ENCODE results near the gene PLEKHA6. TPM values are rescaled to one million over a fixed set of nuclear protein-coding genes. Genes with fewer than 3 reads are reported as not detected.

Gene PLEKHA6
- total and polyA plus RNA-seq, 2 of the 8 experiments (the other 6 are each of a cell fraction or from before 2014, with no cell fraction given): 4.8 to 20.2 TPM

DNA sequence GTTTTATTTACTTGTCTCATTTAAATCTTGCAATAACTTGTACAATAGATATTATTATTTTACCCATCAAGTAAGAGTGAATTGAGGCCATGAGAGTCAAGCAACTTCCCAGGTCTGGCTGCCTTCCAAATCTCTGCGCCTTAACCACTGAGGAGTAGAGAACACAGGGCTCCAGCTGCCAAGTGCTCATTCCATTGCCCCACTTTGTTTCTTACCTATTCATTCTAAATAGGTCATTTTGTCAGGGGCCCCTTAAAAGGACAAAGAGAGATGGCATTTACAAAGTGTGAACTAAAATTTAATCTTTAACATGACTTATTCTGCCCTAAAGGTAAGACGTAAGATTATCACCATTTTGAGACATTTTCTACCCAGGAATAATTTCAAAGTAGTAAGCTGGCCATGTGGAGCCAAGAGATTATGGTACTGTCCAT lies 48.4 kb upstream of the PLEKHA6 start:
- H3K79me2 ChIP-seq (ENCODE audit: control insufficient read depth in 1 of 2, insufficient read depth in 2 of 2, low read length in 2 of 2): peaks cover 44 to 85% of the 10 kb centered on the region in 2 experiments
- H3K9ac ChIP-seq (replicated peaks in 1 of 4; ENCODE audit: extremely low read depth in 1 of 4, low read depth in 3 of 4, low read length in 3 of 4): peak overlapping the region in 1 of 4 experiments; percentile 39; a peak in 2 of 7 replicates
- no peak overlapping the region for H3K18ac ChIP-seq (ENCODE audit: extremely low read depth, low read length)
- H3K23me2 ChIP-seq (ENCODE audit: low read depth, low read length): peaks cover 19% of the 10 kb centered on the region
- H3K9me3 ChIP-seq (ENCODE audit: insufficient read depth in 2 of 2, low read depth in 1 of 2, low read length in 1 of 2): no peaks in the 10 kb centered on the region
- peak overlapping the region; percentile 95 to 96 for H3K4me2 ChIP-seq (ENCODE audit: insufficient read depth in 1 of 2, low read depth in 2 of 2, low read length in 2 of 2)
- DNase-seq (ENCODE audit: low read depth in 1 of 2, low spot score in 2 of 2): peak in 1 of 2 experiments; percentile 41
- H4K8ac ChIP-seq (ENCODE audit: extremely low read depth, insufficient read depth, low read length): no peak overlapping the region
- no peak overlapping the region for H2BK12ac ChIP-seq (ENCODE audit: low read depth, low read length)
- TF ChIP-seq SIN3A (conservative IDR thresholded peaks at IDR 0.05 in 1 of 2, IDR thresholded peaks at IDR 0.05 in 1 of 2; ENCODE audit: low read depth in 1 of 2, low read length in 2 of 2) (0 out of 4 replicates have a peak, but pooled peaks of 1 of the 2 experiments have one; percentile 26), SAP30 (IDR thresholded peaks at IDR 0.05; ENCODE audit: insufficient read depth, insufficient replicate concordance, low read length) (peak; percentile 18), KDM1A (IDR thresholded peaks at IDR 0.05; ENCODE audit: borderline replicate concordance, low read length) (no peak)
- no peak overlapping the region for H2BK20ac ChIP-seq (ENCODE audit: low read length)
- H3K23ac ChIP-seq (ENCODE audit: insufficient read length): no peak overlapping the region
- CTCF ChIA-PET (ENCODE audit: partially characterized antibody): interaction anchor here (1.0 to 4.5 kb wide), 6 partner anchors 9 to 95 kb away, joined by 3 to 36 read pairs (median 4); no protein-coding TSS in a partner anchor
- H3K36me3 ChIP-seq (ENCODE audit: control insufficient read depth in 2 of 4, insufficient read depth in 4 of 4, low read length in 3 of 4): peaks cover 14 to 47% (median 18%) of the 10 kb centered on the region in 4 experiments
- no peak overlapping the region for H4K91ac ChIP-seq (replicated peaks; ENCODE audit: insufficient read length, low read length)
- POLR2A ChIA-PET (ENCODE audit: partially characterized antibody): interaction anchor here (1.0 to 4.5 kb wide), 7 partner anchors 8 to 153 kb away, joined by 3 to 30 read pairs (median 4); no protein-coding TSS in a partner anchor
- no peak overlapping the region for H3K27ac ChIP-seq (ENCODE audit: low read depth, low read length)
- WGBS, 2 experiments (ENCODE audit: extremely low coverage in 1 of 2, insufficient coverage in 1 of 2, insufficient read length in 1 of 2, insufficient replicate concordance in 2 of 2, low coverage in 1 of 2, low lambda C conversion rate in 2 of 2, missing lambda C conversion rate in 1 of 2): 7% methylated on average over 2 of the region's 2 CpGs; no CpG with 5 or more reads in 1 of the 2 experiments
- no peak overlapping the region for H2BK15ac ChIP-seq (ENCODE audit: low read length)
- no peak for FAIRE-seq
- no peak overlapping the region for H2AK5ac ChIP-seq (ENCODE audit: low read depth, low read length)
- peaks cover 2% of the 10 kb centered on the region; the same call in 1 of the 2 replicates for H3K79me1 ChIP-seq (ENCODE audit: low read depth, low read length)
- no peak overlapping the region for H3K14ac ChIP-seq (ENCODE audit: insufficient read length)
- no peak overlapping the region for H4K5ac ChIP-seq (ENCODE audit: insufficient read length, low read depth, low read length)
- peaks cover 28 to 41% of the 10 kb centered on the region in 2 experiments for H4K20me1 ChIP-seq (replicated peaks in 1 of 2; ENCODE audit: control insufficient read depth in 1 of 2, insufficient read depth in 2 of 2, low read length in 2 of 2)
- H3K4me1 ChIP-seq (replicated peaks in 1 of 4; ENCODE audit: control insufficient read depth in 3 of 4, insufficient read depth in 4 of 4, low read length in 3 of 4): peaks cover 0 to 2% (median 0%) of the 10 kb centered on the region in 4 experiments; a peak in 3 of 7 replicates
- H2BK120ac ChIP-seq (replicated peaks; ENCODE audit: low read depth, low read length): no peak overlapping the region
- no peak overlapping the region for H2AFZ ChIP-seq (ENCODE audit: low read length)
- H3K56ac ChIP-seq (replicated peaks; ENCODE audit: insufficient read length, low read depth, low read length): no peak overlapping the region
- H3K27me3 ChIP-seq (replicated peaks in 1 of 4; ENCODE audit: control insufficient read depth in 3 of 4, extremely low read depth in 1 of 4, insufficient read depth in 3 of 4, low read length in 3 of 4): no peaks in the 10 kb centered on the region
- no peak overlapping the region for H2BK5ac ChIP-seq (ENCODE audit: low read depth, low read length)
- peak overlapping the region; percentile 63 to 97 (median 95) for H3K4me3 ChIP-seq (ENCODE audit: extremely low read depth in 1 of 4, insufficient read depth in 2 of 4, low read depth in 3 of 4, low read length in 4 of 4)
- no peak overlapping the region for H3K4ac ChIP-seq (replicated peaks; ENCODE audit: insufficient read length, low read depth, low read length)
